Astrocyte of the spinal cord (primary cell): ENCODE measurements around the gene PRC1.

ENCODE experiments used
- DNase-seq: peaks from one replicate; pipeline ENCODE4 v3.0.0; 2011; ENCODE audit warnings: low read depth, low spot score
- H3K4me3 ChIP-seq: 2 replicates; pipeline ENCODE4 v1.5.1; 2011; ENCODE audit warnings: low read depth, mild to moderate bottlenecking, low read length, moderate library complexity
- in situ Hi-C: cut with HindIII; loops from 2 replicates; pipeline ENCODE4 v1.10.0; 2017; ENCODE audit warnings: low sequenced_read_pairs
- TF ChIP-seq, protein P1 (sequence below): IDR thresholded peaks from 2 replicates; pipeline ENCODE4 v1.5.1; 2012; ENCODE audit warnings: low read depth, mild to moderate bottlenecking, low read length, inconsistent platforms

Gene PRC1

DNA sequence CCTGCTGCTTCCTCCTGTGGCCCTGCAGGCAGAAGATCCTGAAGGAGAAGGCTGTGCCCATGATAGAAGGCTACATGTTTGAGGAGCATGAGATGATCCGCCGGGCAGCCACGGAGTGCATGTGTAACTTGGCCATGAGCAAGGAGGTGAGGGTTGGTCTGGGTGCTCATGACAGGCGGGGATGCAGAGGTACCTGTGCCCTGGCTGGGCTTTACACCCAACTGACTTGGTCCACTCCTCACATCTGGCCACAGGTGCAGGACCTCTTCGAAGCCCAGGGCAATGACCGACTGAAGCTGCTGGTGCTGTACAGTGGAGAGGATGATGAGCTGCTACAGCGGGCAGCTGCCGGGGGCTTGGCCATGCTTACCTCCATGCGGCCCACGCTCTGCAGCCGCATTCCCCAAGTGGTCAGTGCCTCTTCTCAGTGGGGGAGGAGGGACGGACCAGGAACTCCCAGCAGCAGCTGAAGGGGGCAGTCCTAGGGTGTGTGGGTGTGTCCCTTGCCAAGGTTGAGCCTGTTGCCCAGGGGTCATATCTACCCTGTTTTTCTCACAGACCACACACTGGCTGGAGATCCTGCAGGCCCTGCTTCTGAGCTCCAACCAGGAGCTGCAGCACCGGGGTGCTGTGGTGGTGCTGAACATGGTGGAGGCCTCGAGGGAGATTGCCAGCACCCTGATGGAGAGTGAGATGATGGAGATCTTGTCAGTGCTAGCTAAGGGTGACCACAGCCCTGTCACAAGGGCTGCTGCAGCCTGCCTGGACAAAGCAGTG is 41.2 kb downstream of the PRC1 start:
- H3K4me3 ChIP-seq = no peak overlapping the region
- in situ Hi-C loops = no loop called here
- DNase-seq = no peak
- TF ChIP-seq, protein P1, sequence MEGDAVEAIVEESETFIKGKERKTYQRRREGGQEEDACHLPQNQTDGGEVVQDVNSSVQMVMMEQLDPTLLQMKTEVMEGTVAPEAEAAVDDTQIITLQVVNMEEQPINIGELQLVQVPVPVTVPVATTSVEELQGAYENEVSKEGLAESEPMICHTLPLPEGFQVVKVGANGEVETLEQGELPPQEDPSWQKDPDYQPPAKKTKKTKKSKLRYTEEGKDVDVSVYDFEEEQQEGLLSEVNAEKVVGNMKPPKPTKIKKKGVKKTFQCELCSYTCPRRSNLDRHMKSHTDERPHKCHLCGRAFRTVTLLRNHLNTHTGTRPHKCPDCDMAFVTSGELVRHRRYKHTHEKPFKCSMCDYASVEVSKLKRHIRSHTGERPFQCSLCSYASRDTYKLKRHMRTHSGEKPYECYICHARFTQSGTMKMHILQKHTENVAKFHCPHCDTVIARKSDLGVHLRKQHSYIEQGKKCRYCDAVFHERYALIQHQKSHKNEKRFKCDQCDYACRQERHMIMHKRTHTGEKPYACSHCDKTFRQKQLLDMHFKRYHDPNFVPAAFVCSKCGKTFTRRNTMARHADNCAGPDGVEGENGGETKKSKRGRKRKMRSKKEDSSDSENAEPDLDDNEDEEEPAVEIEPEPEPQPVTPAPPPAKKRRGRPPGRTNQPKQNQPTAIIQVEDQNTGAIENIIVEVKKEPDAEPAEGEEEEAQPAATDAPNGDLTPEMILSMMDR = no peak

DNA sequence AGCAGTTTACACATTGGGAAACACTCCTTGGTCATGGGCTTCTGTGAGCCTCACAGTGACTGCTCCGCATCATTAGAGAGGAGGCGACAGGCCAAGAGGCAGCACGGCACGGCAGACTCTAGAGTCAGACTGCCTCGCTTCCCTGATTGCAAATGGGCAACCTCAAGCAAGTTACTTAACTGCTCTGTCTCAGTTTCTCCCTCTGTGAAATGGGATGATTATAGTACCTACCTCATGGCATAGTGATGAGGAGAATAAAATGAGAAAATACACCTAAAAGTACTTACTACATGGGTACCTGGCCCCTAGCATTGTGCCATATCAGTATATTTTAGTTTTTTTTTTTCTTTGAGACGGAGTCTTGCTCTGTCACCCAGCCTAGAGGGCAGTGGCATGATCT is 43.7 kb downstream of the PRC1 start:
- no peak overlapping the region for H3K4me3 ChIP-seq
- TF ChIP-seq, protein P1 = no peak
- in situ Hi-C loops = no loop called here
- DNase-seq = no peak

DNA sequence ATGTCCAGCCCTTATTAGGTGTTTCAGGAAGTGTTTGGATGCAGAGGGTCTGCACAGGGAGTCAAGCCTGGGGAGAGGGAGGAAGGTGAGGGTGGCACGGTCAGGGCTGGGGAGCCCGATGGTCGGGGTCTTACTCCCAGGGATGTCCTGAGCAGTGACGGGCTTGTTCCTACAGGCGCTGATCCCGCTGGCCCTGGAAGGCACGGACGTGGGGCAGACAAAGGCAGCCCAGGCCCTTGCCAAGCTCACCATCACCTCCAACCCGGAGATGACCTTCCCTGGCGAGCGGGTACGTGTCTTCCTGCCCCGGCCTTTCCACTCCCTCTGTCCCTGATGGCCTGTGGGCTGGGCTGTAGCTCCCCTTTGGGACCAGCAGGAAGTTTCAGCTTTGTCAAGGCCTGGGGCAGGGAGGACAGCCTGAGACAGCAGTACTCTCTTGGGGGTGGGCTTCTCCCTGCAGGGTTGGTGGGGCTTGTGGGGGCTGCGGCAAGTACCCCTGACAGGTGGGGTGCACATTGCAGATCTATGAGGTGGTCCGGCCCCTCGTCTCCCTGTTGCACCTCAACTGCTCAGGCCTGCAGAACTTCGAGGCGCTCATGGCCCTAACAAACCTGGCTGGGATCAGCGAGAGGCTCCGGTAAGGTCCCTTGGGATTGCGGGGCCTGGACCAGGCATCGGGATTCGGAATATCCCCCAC is 44.2 kb downstream of the PRC1 start:
- TF ChIP-seq, protein P1 = no peak
- in situ Hi-C loops = no loop called here
- no peak overlapping the region for H3K4me3 ChIP-seq
- DNase-seq = no peak

DNA sequence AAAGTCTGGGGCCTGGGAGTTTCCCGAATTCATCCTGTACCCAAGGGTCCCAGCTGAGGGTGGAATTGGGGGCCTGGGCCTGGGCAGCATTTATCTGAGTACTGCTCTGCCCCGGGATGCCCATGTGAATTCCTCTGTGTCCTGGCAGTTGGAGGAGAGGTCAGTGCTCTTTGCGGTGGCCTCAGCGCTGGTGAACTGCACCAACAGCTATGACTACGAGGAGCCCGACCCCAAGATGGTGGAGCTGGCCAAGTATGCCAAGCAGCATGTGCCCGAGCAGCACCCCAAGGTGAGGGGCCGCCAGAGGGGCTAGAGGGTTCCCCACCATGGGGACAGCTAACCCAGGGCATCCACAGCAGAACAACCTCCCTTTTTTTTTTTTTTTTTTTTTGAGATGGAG is 45.8 kb downstream of the PRC1 start:
- no peak overlapping the region for H3K4me3 ChIP-seq
- no peak for DNase-seq
- in situ Hi-C loops = no loop called here
- TF ChIP-seq, protein P1 = no peak

DNA sequence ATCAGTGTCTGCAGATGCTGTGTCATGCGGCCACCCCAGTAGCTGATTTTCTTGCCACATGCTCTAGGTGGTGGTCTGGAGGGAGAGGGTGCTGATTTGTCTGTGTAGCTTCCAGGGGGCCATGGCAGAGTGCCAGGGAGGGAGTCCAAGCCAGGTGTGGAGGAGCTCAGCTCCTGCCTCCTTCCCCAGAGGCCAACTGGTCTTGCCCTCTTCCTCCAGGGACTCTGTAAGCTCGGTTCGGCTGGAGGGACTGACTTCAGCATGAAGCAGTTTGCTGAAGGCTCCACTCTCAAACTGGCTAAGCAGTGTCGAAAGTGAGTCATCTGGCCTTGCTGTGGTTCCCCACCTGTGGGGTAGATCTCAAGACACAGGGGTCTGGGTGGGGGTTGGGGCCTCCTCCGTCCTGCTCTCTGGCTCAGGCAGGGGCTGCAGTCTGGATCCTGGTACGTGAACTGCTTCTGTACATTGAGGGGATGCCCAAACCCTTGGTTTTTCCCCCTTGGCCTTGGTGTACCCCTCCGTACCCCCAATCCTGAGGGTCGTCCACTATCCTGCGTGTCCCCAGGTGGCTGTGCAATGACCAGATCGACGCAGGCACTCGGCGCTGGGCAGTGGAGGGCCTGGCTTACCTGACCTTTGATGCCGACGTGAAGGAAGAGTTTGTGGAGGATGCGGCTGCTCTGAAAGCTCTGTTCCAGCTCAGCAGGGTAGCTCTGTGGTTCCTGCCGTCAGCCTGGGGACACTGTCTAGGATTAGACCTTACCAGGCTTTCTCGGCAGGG is 46.6 kb downstream of the PRC1 start:
- DNase-seq = no peak
- TF ChIP-seq, protein P1 = no peak
- no peak overlapping the region for H3K4me3 ChIP-seq
- in situ Hi-C loops = no loop called here

DNA sequence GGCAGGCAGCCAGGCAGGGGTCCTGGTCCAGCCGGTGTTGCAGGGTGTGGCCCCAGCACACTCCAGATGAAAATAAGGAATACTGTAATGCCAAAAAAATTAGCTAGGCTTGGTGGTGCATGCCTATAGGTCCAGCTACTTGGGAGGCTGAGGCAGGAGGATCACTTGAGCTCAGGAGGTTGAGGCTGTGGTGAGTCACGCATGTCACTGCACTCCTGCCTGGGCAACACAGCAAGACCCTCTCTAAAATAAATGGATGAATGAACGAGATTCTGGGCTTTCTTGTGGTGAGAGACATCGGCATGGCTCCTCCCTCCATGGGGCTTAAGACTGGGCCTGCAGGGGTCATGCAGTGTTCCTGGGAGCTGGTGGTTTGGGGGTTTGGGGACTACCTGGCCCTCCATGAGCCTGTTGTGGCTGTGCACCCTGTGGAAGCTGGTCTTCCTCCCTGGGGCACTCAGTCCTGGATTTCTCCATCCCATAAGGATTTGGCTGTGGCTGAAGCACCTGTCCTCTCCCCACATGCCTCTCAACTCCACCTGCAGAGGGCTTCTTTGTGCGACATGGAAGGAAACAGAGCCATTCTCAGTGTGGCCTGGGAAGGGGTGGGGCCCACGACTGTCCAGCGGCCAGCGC is 47.3 kb downstream of the PRC1 start:
- DNase-seq = no peak
- in situ Hi-C loops = no loop called here
- no peak overlapping the region for H3K4me3 ChIP-seq
- TF ChIP-seq, protein P1 = no peak
